KMS-11 (cell line): Measurements from ENCODE around the gene RAB11FIP4.

Experiments
- H2AFZ ChIP-seq: fragments of 200-600 bp; sonication (generic); 2 replicates; pipeline ENCODE4 v1.6.1; 2016; ENCODE audit warnings: antibody characterized with exemption, mixed run types, low read depth
- H3K27ac ChIP-seq: fragments of 200-600 bp; sonication (generic); 2 replicates; pipeline ENCODE4 v1.6.1; 2016; ENCODE audit warnings: mild to moderate bottlenecking, mixed run types
- H3K27me3 ChIP-seq: fragments of 200-600 bp; sonication (generic); 2 replicates; pipeline ENCODE4 v1.6.1; 2017; ENCODE audit warnings: mild to moderate bottlenecking, low read depth, mixed run types, moderate library complexity; ENCODE audit not compliant: insufficient read depth
- H3K36me3 ChIP-seq: fragments of 200-600 bp; sonication (generic); 2 replicates; pipeline ENCODE4 v1.6.1; 2017; ENCODE audit warnings: mild to moderate bottlenecking, mixed run types; ENCODE audit not compliant: insufficient read depth
- H3K4me1 ChIP-seq: fragments of 200-600 bp; sonication (generic); 2 replicates; pipeline ENCODE4 v1.6.1; 2016; ENCODE audit warnings: mild to moderate bottlenecking, low read depth, mixed run types; ENCODE audit not compliant: poor library complexity, severe bottlenecking
- H3K4me2 ChIP-seq: fragments of 200-600 bp; sonication (generic); 2 replicates; pipeline ENCODE4 v1.7.0; 2016; ENCODE audit warnings: mild to moderate bottlenecking, mixed run types
- H3K4me3 ChIP-seq: fragments of 200-600 bp; sonication (generic); IDR thresholded peaks from 2 replicates; pipeline ENCODE4 v1.6.1; 2017; ENCODE audit warnings: low read depth, low read length, mixed read lengths; ENCODE audit not compliant: insufficient read depth
- H3K79me2 ChIP-seq: fragments of 200-600 bp; sonication (generic); 2 replicates; pipeline ENCODE4 v1.6.1; 2016; ENCODE audit warnings: low read depth, mixed run types; ENCODE audit not compliant: insufficient read depth
- H3K9ac ChIP-seq: fragments of 200-600 bp; sonication (generic); 2 replicates; pipeline ENCODE4 v1.6.1; 2016; ENCODE audit warnings: mild to moderate bottlenecking, mixed run types
- H4K20me1 ChIP-seq: fragments of 200-600 bp; sonication (generic); 2 replicates; pipeline ENCODE4 v1.6.1; 2016; ENCODE audit warnings: mild to moderate bottlenecking, mixed run types; ENCODE audit not compliant: insufficient read depth
- TF ChIP-seq, protein P1 (sequence below): fragments of 200-600 bp; sonication (generic); conservative IDR thresholded peaks from 2 replicates; pipeline ENCODE4 v1.6.1; 2017; ENCODE audit warnings: low read depth, mild to moderate bottlenecking, antibody characterized with exemption, low read length, moderate library complexity, mixed read lengths

The RAB11FIP4 gene

GRCh38 chr17:31431852-31432658 lies 40.6 kb downstream of the RAB11FIP4 start:
- Histone ChIP-seq H3K9ac (no peak overlapping the region), H3K36me3 (no peaks in the 10 kb centered on the region), H4K20me1 (no peaks in the 10 kb centered on the region), H3K4me2 (no peak overlapping the region), H3K27ac (no peak overlapping the region), H3K4me3 (no peak overlapping the region), H3K79me2 (no peaks in the 10 kb centered on the region), H2AFZ (no peak overlapping the region), H3K4me1 (no peaks in the 10 kb centered on the region), H3K27me3 (no peaks in the 10 kb centered on the region)
- TF ChIP-seq, protein P1, sequence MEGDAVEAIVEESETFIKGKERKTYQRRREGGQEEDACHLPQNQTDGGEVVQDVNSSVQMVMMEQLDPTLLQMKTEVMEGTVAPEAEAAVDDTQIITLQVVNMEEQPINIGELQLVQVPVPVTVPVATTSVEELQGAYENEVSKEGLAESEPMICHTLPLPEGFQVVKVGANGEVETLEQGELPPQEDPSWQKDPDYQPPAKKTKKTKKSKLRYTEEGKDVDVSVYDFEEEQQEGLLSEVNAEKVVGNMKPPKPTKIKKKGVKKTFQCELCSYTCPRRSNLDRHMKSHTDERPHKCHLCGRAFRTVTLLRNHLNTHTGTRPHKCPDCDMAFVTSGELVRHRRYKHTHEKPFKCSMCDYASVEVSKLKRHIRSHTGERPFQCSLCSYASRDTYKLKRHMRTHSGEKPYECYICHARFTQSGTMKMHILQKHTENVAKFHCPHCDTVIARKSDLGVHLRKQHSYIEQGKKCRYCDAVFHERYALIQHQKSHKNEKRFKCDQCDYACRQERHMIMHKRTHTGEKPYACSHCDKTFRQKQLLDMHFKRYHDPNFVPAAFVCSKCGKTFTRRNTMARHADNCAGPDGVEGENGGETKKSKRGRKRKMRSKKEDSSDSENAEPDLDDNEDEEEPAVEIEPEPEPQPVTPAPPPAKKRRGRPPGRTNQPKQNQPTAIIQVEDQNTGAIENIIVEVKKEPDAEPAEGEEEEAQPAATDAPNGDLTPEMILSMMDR, result no peak

DNA sequence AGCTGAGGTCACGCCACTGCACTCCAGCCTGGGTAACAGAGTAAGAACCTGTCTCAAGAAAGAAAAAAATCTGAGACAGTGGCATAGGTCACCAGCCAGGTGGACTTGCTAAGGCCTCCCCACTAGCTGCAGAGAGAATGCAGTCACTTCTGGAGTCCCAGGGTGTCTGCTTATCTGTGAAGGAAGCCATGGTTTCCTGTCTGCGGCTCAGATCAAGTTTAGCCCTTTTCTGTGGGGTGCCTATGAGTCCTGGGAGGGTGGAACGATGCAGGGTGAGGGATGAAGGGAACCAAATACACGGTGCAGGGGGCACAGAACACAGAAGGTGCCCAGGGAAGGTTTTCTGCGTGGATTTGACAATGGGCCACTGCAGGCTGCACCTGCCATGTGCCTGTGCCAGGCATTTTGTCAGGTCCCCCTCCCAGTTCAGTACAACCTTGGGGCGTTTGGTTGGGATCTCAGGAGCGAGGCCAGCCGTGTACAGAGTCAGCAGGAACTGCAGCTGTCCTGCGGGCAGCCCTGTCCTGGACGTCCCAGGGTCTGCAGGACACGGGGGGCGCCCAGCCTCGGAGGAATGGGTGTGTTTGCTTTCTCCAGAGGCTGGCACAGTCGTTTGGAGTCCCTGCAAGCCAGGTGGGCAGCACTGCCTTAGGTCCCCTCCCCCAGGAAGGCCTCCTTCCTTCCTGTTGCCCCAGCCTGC lies 41.8 kb downstream of the RAB11FIP4 start:
- no peak overlapping the region for H3K27ac ChIP-seq

GRCh38 chr17:31433811-31434726 lies 42.6 kb downstream of the RAB11FIP4 start:
- H3K4me3 ChIP-seq, result no peak overlapping the region
- no peak overlapping the region for H3K4me2 ChIP-seq
- no peak overlapping the region for H3K9ac ChIP-seq
- H3K27ac ChIP-seq, result no peak overlapping the region
- H2AFZ ChIP-seq, result no peak overlapping the region
- no peaks in the 10 kb centered on the region for H3K27me3 ChIP-seq
- H3K36me3 ChIP-seq, result no peaks in the 10 kb centered on the region
- H4K20me1 ChIP-seq, result no peaks in the 10 kb centered on the region
- TF ChIP-seq, protein P1, result no peak
- no peaks in the 10 kb centered on the region for H3K4me1 ChIP-seq
- no peaks in the 10 kb centered on the region for H3K79me2 ChIP-seq

More for the DNA sequence above, 41.8 kb downstream of the RAB11FIP4 start:
- peak overlapping the region; percentile 36; the same call in 1 of the 2 replicates for H2AFZ ChIP-seq
- H4K20me1 ChIP-seq, result no peaks in the 10 kb centered on the region
- no peak overlapping the region for H3K9ac ChIP-seq
- H3K36me3 ChIP-seq, result no peaks in the 10 kb centered on the region
- H3K79me2 ChIP-seq, result no peaks in the 10 kb centered on the region
- H3K4me1 ChIP-seq, result no peaks in the 10 kb centered on the region
- TF ChIP-seq, protein P1, result no peak
- H3K4me3 ChIP-seq, result no peak overlapping the region
- no peaks in the 10 kb centered on the region for H3K27me3 ChIP-seq
- H3K4me2 ChIP-seq, result no peak overlapping the region

DNA sequence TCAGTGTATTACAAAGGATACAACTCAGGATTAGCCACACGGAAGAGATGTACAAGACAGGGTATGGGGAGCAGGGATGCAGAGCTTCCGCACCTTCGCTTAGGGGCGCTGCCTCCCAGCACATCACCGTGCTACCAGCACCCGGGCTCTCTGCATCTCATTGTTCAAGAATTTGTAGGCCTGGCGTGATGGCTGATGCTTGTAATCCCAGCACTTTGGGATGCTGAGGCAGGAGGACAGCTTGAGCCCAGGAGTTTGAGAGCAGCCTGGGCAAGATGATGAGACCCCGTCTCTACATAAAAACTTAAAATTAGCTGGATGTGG lies 43.2 kb downstream of the RAB11FIP4 start:
- Histone ChIP-seq H3K9ac (no peak overlapping the region), H3K79me2 (no peaks in the 10 kb centered on the region), H3K27me3 (no peaks in the 10 kb centered on the region), H3K4me2 (no peak overlapping the region), H3K4me3 (no peak overlapping the region), H3K27ac (no peak overlapping the region), H3K36me3 (no peaks in the 10 kb centered on the region), H2AFZ (no peak overlapping the region), H3K4me1 (no peaks in the 10 kb centered on the region), H4K20me1 (no peaks in the 10 kb centered on the region)
- TF ChIP-seq, protein P1, result no peak
